HG02938 (cell line): ENCODE data around the gene PROZ.
"Not testable (repeated sequence)": the region's sequence is repeated elsewhere in the genome, so short reads cannot be mapped to it uniquely, and the experiment has no call there.

ENCODE experiments used
- ATAC-seq: cut with Tn5 transposase; IDR thresholded peaks from one replicate; pipeline ENCODE4 v1.9.1; 2021; ENCODE audit warnings: mild to moderate bottlenecking, moderate library complexity; ENCODE audit not compliant: unreplicated experiment

Gene PROZ

DNA sequence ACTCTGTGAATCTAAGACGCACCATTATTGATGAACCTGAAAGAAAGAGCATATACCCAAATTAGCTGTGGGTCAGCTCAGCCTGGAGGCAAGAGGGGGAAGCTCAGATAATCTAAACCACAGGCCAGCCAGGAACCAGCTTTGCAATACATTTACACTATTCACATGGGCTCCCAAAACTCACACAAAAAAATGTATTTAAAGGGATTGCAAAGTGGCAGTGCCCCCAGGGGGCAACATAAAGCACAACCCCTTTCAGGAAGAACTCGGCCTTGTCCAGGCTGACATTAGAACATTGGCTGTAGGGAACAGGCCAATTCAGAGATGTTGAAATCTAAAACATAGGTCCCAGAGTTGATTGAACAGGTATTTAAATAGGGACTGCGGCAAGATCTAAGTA, 3.2 kb upstream of the PROZ start:
- ATAC-seq: no peak

DNA sequence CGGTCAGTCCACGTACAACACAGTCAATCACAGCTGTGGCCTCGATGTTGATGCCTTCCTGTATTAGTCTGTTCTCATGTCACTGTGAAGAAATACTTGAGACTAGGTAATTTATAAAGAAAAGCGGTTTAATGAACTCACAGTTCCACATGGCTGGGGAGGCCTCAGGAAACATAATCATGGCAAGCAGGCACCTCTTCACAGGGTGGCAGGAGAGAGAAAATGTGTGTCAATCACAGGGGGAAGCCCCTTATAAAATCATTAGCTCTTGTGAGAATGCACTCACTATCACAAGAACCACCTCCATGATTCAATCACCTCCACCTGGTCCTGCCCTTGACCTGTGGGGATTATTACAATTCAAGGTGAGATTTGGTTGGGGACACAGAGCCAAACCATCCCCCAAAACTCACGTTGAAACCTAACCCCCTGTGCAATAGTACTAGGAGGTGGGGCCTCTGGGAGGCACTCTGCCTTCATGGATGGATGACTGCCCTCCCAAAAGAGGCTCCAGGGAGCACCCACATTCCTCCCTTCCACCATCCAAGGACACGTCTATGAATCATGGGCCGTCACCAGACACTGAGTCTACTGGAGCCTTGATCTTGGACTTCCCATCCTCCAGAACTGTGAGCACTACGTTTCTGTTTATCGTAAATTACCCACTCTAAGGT, 2.3 kb upstream of the PROZ start:
- no peak for ATAC-seq

DNA sequence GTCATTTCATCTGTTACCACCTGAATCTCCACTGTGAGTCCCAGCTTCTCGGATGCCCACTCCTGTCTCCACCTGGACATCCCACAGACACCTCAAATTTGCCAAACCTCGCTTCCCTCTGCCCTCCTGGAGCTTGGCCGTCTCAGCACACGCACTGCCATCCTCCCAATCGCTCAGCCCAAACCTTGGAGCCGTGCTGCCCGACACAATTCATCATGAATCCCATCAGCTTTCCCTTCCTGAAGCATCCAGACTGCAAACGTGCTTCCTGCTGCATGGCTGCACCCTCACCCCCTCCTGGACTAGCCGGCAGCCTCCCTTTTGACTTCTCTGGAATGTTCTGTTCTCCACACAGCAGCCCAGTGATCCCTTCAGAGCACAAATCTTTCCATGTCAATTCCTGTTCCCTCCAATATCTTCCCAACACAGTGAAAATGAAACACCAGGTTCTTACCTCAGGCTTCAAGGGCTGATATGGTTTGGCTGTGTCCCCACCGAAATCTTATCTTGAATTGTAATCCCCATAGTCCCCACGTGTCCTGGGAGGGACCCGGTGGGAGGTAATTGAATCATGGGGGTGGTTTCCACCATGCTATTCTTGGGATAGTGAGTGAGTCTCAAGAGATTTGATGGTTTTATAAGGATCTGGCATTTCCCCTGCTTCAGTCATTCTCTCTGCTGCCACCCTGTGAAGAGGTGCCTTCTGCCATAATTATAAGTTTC, 1.1 kb upstream of the PROZ start:
- no peak for ATAC-seq

DNA sequence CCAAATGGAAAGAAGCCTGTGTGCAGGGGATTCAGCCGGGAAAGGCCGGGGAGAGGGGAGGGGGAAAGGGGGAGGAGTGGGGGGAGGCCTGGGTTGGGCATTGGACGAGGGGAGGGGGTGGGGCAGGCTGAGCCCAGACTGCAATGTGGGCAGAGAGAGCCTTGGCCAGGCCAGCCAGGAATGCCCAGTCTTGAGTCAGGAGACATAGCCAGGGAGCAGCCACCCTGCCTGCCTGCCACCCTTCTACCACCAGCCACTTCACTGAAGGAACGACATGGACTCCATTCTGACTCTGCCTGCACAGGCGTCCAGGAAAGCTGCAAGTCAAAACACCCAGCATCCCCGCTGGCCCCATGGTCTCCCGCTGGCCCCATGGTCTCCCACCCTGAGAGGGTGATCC, 498 bp downstream of the PROZ start:
- no peak for ATAC-seq

DNA sequence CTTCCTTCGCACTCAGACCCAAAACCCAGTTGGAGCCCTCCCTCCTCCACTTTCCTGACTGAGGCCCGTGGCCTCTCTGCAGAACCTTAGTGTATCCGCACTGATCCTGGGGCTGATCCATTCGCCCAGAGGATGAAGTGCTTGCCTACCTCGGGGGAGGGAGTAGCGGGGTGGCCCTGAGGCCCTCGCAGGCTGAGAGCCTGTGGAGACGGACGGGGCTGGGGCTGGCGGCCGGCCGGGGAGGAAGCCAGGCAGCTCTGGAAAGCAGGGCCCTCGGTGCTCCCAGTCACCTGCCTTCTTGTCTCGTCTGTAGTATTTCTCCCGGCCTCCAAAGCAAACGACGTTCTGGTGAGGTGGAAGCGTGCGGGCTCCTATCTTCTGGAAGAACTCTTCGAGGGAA, 1.3 kb downstream of the PROZ start:
- no peak for ATAC-seq

DNA sequence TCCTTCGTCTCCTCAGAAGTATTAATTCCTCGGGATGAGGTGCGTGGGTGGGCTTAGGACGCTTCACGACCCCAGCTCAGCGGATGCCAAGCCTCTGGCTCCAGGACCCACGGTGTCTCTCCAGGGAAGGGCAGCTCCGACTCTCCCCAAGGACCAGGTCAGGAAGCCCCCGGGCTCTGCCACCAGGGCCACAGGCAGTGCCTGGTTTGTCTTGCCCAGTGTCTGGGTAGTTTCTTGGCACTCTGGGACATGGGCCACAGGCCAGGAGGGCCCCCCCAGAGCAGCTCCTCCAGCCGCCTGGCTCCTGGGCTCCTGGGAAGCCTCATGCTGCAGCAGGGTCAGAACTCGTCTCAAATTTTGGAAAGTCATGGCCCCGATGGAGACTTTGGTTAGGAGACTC, 2.5 kb downstream of the PROZ start:
- no peak for ATAC-seq

DNA sequence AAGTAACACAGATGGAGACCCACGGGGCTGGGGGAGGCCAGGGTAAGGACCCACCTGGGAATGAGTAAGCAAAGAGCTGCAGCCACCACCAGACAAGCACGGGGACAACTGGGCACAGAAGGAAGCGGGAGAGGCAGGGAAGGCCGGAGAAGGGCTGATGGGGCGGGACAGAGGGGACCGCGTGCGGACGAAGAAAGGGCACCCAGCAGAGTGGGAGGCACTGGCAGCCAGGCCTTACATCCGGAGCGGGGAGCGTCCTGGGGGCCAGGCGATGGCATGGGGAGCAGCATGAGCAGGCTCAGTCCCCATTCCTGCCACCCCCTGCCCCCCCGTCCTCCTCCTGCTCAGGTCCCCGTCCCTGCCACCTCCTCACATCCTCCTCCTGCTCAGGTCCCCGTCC, 3.0 kb downstream of the PROZ start:
- no peak for ATAC-seq

DNA sequence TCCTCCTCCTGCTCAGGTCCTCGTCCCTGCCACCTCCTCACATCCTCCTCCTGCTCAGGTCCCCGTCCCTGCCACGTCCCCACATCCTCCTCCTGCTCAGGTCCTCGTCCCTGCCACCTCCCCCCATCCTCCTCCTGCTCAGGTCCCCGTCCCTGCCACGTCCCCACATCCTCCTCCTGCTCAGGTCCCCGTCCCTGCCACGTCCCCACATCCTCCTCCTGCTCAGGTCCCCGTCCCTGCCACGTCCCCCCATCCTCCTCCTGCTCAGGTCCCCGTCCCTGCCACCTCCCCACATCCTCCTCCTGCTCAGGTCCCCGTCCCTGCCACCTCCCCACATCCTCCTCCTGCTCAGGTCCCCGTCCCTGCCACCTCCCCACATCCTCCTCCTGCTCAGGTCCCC, 3.5 kb downstream of the PROZ start:
- not testable (repeated sequence) for ATAC-seq

DNA sequence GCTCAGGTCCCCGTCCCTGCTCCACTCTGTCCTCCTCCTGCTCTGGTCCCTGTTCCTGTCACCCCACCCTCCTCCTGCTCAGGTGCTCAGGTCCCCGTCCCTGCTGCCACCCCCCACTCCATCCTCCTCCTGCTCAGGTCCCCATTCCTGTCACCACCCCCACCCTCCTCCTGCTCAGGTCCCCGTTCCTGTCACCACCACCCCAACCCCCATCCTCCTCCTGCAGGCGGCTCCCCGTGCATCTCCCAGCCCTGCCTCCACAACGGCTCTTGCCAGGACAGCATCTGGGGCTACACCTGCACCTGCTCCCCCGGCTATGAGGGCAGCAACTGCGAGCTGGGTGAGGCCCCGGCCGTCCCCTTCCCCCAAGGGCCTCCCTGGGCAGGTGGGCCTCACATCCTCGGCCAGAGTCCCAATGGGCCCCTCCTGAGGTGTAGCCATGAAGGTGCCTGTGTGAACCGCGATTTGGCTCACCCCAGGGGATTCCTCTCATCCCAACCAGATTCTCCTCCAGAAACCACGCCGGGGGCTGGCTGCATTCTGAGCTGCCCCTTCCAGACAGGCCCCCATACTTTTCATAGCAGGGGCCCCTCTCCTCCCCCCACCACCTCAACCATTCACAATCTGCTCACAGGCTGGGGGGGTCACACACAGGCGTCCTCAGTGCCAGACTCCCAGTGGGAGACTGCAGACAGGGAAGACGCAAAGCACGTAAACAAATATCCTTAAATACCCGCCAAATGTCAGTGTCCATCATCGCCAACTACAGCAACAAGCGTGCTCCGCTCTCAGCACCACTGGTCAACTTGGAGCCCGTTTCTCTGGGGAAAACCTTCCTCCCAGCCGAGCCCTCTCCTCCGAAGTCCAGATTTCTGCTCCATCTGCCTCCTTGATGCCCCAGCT, 4.6 kb downstream of the PROZ start:
- no peak for ATAC-seq

DNA sequence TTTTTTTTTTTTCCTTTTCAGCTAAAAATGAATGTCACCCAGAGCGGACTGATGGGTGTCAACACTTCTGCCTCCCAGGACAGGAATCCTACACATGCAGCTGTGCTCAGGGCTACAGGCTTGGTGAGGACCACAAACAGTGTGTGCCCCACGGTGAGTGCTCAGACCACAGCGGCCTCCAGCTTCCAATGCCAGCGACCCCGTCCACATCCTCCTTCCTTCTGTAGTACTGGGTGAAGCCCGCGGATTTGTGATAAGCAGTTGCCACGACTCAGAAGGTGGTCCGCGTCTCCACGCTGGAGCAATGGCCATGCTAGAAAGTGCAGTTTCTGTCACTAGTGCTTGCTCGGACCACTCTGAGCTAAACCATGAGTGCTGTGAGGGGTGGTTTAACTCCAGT, 6.0 kb downstream of the PROZ start:
- ATAC-seq: no peak

DNA sequence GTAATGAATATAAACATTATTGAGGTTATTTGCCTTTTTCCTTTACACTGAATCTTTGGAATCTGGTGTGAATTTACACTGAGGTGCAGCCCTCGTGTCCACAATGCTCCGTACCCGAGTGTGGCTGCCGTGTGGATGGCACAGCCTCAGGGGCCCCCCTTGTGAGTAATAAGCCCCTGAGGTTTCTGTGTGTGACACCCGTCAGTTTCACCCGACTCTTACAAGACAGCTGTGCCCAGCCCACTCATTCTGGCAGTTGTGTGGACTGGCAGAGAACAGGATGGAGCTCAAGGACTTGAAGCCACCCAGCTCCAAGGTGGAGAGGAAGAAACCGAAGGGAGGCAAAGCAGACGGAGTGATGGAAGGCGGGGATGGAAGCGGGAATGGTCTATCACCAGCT, 7.8 kb downstream of the PROZ start:
- no peak for ATAC-seq

DNA sequence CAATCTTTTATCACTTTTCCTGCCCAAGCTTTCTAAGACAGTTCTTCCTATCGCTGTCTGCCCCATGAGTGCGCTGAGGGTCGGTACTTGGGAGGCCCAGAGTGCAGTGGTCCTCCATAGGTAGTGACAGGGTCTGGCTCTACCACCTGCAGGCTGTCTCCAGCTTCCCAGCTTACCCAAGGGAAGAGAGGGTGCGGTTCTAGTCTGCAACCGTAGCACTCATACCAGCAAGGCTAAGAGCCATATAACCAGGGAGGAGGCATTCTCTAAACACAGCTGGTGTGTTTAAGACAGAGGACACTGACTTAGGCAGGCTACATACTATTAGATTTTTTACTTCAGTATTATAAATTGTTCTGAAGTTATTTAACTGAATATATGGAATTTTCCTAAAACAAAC, 8.2 kb downstream of the PROZ start:
- no peak for ATAC-seq

DNA sequence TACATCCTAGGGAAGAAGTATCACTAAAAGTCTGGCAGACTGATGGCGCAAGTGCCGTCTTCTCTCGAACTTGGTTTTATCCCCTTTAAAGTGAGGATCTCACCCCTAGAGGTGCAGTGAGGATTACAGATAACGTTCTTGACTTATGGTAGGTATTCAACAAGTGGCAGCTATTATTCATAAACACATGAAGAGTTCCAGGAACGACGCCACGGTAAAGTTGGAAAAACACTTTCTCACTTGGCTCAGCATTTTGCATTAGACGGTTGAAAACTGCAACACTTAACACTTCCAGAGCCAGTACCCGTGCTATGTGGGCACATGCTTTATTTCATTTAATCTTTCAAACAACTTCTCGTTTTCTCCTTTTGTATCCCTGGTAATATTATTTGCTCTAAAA, 8.7 kb downstream of the PROZ start:
- ATAC-seq: no peak

DNA sequence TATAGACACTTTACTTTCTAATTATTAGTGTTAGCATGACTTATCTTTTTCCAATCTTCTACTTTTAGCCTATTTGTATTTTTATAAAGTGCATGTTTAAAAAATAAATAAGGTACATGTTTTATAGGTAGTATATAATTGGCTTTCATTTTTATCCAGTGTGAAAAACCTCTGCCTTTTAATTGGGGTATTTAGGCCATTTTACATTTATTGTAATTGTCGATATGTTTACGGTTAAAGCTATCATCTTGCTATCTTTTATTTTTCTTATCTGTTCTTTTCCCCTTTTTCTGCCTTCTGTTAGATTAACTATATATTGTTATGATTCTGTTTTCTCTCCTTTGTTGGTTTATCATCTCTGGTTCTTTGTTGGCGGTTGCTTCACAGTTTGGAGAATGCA, 9.1 kb downstream of the PROZ start:
- no peak for ATAC-seq

DNA sequence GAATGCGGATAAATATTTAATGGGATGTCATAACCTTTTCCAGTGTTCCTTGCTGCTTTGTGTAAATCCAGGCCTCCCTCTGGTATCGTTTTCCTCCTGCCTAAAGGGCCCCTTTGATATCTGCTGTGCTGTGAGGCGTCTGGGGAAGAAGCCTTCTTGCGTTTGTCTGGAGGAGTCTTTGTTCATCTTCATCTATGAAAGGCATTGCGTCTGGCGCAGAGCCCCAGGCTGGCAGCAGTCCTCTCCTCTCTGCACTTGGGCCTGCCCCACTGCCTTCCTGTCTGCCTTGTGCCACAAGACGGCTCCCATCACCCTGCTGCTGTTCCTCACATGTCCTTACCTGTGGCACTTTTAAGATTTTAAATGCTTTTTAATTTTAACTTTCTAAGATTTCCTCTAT, 9.8 kb downstream of the PROZ start:
- no peak for ATAC-seq

DNA sequence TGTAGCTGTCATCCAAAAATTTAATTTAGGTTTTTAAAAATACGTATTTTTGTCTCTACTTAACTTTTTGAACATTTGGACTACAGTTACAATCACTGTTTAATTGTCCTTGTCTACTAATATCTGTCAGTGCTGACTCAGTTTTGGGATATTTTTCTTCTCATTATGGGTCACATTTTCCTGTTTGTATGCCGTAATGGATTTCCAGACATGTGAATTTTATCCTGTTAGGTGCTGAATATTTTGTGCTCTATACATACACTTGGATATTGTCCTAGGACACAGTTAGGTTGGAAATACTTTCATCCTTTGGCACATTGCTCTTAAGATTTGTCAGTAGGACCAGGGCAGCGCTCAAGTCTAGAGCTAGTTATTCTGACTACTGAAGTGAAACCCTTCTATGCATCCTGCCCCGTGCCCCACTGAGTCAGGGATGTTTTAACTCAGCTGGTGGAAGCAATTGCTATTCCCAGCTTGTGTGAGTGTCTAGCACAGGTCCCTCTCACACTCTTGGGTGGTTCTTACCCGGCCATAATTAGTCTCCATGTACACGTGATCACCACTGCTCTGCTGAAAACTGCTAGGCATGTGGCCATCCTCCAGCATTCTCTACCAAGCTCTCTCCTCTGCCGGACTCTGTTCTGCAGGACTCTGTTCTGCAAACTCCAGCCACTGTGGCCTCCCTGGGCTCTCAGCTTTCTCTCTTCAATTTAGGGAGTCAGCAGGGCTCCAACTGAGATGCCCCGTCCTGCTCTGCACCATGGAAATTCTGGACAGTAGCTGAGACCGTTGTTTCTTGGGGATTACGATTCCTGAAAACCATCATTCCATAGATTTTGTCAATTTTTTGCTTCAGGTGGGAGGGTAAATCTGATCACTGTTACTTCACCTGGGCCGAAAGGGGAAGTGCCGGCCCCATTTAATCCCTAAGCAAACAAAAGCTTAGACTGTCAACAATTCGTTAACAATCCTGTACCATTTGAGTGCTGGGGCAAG, 11.1 kb downstream of the PROZ start:
- ATAC-seq: no peak

DNA sequence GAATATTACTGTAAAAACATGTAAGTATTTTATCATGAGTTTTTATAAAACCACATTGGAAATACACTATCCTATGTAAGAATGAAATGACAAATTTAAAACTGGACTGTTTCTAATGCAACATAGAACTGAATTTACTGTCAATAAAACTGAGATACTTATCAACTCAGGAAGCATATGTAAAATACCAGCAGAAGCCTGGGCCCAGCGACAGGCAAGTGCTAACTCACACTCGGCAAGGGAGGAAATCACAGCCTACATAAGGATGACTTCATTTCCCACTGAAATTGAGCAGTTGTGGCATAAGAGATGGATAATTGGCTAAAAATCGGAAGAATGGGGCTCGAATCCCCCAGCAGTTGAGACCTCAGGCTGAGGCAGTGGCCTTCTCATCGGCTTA, 12.1 kb downstream of the PROZ start:
- no peak for ATAC-seq

DNA sequence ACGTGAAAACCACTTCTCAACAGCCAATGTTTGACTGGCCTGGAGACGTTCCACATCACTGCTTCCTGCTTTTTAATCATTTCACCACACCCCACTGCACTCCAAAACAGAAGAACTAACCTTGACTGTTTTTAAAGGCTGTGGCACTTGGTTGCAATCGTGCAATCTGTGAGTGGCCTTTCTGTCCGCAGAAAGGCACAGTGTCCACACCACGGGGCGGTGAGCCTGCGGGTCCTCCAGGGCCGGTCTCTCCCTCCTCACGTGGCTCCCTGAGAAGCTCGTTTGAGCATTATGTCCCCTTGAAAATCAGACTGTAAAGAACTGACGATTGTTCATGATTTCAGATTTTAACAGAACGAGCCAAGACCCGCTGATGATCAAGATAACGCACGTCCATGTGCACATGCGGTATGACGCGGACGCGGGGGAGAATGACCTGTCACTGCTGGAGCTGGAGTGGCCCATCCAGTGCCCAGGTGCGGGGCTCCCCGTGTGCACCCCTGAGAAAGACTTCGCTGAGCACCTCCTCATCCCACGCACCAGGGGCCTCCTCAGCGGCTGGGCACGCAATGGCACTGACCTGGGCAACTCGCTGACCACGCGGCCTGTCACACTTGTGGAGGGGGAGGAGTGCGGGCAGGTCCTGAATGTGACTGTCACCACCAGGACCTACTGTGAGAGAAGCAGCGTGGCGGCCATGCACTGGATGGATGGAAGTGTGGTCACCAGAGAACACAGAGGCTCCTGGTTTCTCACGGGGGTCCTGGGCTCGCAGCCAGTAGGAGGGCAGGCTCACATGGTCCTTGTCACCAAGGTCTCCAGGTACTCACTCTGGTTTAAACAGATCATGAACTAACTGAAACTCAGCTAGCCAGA, 13.0 kb downstream of the PROZ start:
- no peak for ATAC-seq

DNA sequence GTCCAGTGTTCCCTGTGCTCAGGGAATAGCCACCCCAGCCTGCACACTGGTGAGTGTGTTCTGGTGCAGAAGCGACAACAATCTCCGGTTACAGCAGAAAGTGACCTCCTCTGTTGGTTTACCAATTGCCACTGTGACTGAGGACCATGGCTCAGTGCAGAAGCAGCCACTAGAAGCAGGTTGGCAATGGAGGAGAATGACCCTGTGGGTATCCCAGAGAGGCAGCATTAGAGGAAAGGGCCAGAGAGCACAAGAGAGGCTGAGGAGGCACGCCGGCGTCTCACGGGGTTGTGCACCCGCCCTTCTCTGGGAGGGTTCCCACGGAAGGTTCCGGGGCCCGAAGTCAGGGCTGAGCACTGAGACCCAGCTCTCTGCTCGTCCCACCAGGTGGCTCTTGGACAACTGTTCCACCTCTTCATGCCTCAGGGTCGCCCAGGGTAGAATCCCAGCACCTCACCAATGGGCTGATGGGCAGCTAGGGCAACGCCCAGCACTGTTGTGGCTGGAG, 14.0 kb downstream of the PROZ start:
- ATAC-seq: no peak
